Effector CD4-positive, alpha-beta T cell (primary cell): ENCODE data around the gene ACLY.
"Not testable (repeated sequence)": the region's sequence is repeated elsewhere in the genome, so short reads cannot be mapped to it uniquely, and the experiment has no call there.

Experiments used
- DNase-seq: peaks from one replicate; pipeline ENCODE4 v3.0.0-alpha.2; 2020

ACLY gene

DNA sequence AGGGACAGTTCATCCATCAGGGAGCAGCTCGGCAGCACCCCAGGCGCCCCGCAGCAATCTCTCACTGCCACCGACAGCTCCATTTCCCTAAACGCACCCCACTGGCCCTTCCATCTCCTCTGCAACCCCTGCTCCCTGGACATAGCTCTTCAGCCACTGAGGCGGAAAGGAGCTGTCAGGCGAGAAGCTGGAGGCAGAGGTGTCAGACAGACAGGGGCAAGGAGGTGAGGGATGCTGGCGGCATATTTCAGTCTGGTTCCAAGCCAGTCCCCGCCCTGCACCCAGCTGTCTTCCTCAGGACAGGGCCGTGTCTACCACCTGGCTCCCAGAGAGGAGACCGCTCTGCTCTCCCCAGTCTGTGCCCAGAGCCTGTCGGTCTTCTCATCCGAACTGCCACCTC lies 9.7 kb downstream of the ACLY start:
- no peak for DNase-seq

DNA sequence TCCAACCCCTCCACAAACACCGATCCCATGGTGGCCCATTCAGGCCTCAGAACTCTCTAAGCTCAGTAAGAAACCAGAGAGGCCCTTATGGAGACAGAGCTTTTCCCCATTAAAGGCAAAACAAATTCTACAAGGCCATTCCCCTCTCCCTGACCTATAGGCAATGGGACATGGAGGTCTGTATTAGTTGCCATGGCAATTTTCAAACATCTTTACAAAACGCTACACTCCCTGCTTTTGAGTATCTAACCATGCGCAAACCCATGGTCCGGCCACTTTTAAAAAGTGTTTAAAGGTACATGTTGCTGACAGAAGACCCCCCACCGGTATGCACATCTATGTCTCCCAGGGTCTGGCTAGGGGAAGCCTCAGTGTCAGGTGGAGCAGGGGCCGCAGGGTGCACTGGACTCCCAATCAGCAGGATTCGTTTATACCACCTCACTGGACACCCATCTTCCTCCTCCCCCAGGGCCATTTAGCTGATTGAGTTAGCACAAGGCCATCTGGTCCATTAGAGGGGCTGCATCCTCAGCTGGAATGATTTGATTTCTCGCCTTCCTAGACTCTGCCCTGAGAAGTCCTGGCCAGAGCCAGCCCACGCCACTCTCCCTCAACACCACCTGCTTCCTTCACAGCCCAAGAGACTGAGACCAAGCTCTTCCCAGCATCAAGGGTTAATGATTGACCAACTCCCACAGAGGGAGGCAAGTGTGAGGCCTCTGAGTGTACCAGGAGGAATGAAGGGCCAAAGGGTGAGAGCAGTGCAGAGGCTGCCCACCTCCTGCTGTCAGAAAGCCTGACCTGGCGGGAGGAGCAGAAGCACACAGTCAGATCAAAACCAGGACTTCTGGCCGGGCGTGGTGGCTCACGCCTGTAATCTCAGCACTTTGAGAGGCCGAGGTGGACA lies 10.9 kb downstream of the ACLY start:
- DNase-seq: no peak

- no peak for DNase-seq
These were observed 11.6 kb downstream of the ACLY start for GRCh38 chr17:41907185-41907556.

DNA sequence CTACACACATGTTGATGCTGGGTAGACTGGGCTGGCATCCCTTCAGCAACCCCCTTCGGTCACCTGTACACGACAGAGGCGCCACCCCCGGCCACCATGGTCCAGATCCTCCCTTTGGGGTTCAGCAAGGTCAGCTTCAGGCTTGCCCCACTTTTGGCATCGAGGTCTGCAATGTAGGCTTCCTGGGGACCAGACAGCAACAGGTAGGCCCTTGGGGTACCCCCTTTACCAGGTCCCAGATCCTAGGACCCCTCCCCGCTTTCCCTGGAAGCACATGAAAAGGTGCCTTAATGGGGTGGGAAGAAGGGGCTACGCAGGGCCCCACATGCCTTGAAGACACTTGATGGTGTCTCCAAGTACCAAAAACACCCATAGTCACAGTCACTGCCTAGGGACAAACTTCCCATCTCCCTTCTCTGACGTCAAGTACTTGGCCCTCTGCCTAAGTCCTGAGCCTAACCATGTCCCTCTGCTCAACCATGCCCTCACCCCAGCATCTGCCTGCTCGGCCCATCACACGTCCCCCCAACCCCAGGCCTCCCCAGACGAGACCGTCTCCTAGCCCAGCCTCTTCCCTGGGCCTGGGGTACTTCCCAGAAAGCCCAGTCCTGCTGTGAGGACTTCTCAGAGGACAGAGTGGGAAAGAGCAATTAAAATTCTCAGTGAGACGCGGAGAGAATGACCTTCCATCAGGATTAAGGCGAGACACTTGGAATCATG lies 12.1 kb downstream of the ACLY start:
- DNase-seq: no peak

- no peak for DNase-seq
These were observed 13.6 kb downstream of the ACLY start for GRCh38 chr17:41905172-41905571.

DNA sequence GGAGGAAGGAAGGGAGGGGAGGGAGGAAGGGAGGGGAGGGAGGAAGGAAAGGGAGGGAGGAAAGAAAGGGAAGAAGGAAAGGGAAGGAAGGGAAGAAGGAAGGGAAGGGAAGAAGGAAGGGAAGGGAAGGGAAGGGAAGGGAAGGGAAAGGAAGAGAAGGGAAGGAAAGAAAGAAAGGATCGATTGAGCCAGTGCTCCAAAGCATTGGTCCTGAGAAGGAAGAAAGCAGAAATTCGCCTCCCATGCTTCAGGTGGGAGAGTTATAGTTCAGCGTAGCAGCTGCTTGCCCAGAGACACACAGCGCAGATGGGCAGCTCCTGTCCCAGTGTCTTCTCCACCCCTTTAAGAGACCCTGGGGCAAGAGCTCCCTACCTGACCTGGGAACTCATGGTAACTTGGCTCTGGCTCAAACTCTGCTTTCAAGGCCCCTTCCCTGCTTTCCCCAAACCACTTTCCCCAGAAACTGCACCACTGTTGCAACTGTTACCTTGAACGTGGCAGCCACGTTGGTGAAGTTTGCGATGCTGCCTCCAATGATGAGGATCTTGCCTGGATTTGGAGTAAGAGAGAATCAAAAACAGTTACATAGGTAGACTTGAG lies 14.4 kb downstream of the ACLY start:
- DNase-seq: no peak

- DNase-seq: no peak
These were observed 17.1 kb downstream of the ACLY start for GRCh38 chr17:41901646-41902045.

- no peak for DNase-seq
These were observed 22.0 kb downstream of the ACLY start for GRCh38 chr17:41896726-41897125.

DNA sequence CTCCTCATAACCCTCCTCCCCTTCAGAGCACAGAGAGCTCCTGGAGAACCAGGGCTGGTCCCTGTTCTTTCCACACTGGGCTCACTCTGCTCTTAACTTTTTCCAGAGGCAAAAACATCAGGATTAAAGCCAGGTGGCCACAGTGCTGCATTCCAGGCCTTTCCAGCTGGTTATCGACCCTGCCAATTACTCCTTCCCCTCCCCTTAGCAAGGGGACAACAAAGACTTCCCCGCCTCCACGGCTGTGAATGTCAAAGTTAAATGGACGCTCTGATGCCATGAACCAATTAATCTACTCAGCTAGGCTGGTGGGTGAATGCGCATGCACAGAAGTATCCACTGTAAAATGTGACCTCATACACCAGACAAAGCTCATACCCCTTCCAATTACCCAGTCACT lies 23.1 kb downstream of the ACLY start:
- no peak for DNase-seq

DNA sequence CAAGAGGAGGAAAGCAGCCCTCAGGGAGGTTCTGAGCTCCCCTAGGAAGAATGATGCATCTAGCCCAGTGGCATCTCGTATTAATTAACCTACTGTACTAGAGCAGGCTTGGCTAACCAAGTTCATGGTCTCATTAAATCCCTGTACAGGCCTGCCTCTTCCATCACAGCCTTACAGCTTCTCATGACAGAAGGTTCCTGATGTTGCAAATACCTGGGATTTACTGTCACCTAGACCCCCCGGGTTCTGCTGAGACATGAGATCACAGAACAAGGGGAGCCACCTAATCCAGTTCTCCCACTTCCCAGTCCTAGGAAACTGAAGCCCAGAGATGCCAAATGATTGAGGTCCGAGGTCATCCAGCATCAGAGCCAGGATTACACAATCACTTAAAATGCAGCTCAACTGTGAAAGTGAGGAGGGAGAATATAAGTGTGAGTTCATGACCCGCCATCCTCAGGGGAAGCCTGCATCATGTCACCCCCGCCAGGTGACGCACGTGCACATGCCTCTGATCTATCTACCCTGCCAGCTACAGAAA lies 23.9 kb downstream of the ACLY start:
- no peak for DNase-seq

DNA sequence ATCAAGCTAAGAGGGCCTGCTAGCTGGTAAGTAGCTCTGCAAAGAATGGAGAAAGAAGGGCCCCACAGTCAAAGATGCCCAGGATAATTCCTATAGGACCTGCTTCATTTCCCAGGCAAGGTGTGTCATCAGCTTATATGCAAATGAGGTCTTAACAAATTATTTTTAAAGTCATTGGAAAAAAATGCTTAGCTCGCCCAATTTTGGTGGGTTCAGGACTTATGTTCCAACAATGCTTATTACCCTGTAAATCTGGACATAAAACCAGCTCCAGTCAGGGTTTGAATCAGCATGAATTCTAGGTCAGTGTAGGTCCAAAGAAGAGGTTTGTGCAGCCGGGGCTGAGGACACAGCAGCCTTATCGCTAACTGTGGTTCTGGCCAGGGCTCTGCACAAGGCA lies 25.4 kb downstream of the ACLY start:
- DNase-seq: no peak

DNA sequence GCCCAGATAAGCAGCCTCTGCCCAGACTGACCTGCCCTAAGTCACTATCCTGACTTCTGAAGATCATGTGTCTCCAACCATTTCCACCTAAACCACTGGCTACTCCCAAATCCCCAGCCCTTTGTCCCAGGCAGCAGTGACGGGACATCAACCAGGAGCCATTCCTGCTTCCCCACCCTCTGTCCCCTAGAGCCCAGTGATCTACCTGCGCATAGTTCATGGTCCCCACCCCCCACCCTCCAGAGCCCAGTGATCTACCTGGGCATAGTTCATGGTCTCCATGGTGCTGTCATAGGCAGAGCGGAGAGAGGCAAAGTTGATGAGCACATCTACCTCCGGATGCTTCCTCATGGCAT lies 26.8 kb downstream of the ACLY start:
- DNase-seq: no peak

- DNase-seq: no peak
These were observed 27.4 kb downstream of the ACLY start for GRCh38 chr17:41891135-41892020.

- no peak for DNase-seq
These were observed 30.3 kb downstream of the ACLY start for GRCh38 chr17:41888332-41888965.

DNA sequence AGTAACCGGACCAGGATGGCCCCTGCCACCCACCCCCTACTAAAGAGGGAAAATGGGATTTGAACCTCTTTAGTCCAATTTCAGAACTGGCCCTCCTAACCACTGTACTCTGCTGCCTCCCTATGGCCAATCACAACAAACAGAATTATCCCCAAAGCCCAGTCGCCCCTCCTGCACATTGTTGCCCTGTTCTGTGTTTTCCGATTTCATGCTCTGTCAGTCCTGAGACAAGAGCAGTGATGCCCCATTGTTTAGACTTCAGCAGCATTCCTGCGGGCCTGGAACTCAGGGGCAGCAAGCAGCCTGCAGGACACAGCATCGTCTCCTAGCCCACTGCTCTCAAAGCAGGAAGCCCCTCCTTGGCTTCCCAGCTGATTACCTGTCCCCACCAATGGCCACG lies 33.0 kb downstream of the ACLY start:
- no peak for DNase-seq

DNA sequence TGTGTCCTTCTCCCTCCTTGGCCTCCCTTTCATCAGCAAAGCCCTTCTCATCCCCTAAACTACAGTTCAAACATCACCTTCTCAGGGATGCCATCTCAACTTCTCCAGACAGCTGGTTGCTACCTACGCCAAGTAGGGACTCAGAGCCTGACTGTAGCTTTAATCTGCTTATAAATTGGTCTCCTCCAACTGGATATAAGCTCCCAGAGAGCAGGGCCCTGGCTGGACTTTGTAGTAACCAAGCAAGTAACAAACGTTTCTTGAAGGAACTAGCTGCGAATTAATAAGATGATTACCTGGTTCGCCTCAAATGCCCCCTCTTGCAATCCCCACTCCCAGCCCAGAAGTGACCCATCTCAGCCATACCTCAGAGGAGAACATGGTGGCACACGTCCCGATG lies 36.0 kb downstream of the ACLY start:
- no peak for DNase-seq

- no peak for DNase-seq
These were observed 38.6 kb downstream of the ACLY start for GRCh38 chr17:41880130-41880529.

DNA sequence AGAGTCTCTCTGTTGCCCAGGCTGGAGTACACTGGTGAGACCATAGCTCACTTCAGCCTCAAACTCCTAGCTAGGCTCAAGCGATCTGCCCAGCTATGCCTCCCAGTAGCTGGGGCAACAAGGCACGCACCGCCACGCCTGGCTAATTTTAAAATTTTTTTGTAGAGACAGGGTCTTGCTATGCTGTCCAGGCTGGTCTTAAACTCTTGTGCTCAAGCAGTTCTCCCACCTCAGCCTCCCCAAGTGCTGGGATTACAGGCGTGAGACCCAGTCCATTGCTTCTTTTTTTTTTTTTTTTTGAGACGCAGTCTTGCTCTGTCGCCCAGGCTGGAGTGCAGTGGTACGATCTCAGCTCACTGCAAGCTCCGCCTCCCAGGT lies 44.5 kb downstream of the ACLY start:
- not testable (repeated sequence) for DNase-seq

DNA sequence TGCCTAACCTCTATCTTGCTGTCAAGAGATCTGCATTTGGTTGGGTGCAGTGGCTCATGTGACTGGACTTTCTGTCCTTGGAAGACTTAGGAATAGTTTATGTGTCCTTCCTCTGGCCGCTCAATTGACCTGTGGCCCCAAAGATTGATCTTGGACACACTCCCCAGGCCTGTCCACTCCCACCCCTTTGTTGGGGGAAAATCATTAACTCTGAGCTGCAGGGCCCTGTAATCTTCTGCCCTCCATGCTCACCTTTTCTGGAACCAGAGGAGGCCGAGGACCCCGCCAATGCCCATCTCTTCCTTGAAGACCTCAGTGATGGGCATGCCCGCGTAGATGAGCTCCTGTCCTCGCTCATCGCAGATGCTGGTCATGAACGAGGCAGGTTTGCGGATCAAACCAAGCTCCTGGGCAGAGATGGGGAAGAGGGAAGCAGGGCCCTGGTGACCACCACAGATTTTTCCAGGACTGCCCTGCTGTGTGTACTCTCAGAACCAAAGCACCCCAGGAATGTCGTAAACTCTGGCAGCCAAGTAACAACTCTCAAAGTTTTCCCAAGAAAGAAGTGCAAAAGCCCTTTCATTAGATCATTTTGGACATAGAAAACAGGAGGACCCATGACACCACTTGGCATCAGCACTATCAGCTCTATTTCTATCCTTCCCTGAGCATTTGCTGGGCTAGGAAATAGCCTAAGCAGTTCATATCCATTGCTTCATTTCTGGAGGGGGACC lies 45.0 kb downstream of the ACLY start:
- no peak for DNase-seq

GRCh38 chr17:41871789-41872188 lies 47.0 kb downstream of the ACLY start:
- no peak for DNase-seq

GRCh38 chr17:41870627-41871026 lies 48.1 kb downstream of the ACLY start:
- DNase-seq: no peak

DNA sequence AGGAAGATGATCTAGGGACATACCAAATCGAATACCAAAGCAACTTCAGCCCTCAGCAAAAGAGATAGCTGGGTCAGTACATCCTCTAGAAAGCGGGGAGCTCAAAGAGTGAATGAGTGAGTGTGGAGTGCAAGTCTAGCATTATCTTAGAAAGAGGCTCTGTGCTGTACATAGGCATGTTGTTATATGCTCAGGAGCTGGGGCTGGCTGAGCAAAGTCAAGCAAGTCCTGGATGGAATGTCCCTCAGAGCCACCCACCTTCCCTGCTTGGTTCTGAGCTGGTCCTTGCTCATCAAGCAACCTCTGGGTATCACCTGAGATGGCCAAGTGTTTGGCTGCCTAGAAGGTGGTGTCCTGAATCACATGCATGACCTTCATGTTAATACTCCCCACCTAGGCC lies 48.7 kb downstream of the ACLY start:
- DNase-seq: no peak
